ENCODE measurements around the gene RNF20. TPM values are rescaled to one million over a fixed set of nuclear protein-coding genes. Genes with fewer than 3 reads are reported as not detected.

Gene RNF20
- total RNA-seq, 1 experiment from 2014 or later: 37.6 TPM

DNA sequence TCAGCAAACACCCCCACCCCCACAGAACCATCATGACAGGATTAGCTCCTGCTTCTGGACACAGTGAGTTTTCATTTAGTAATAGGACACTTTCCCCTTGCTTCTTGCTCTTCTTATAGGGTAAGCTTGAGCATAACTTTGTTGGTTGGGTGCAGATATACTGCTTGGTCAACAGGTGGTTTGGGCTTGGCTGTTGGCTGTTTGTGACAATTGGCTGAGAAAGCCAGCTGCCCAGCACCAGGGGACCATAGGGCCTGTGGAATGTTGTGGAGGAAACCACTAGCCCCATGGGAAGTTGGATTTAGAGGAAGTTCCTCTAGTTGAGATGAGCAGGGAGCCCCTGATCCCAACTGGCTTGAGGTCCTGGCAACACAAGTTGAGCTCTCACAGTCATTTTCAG lies 30.6 kb downstream of the RNF20 start:
- intact Hi-C loops (cut with micrococcal nuclease): no loop called here
- ATAC-seq: no peak
- Histone ChIP-seq H3K4me3 (replicated peaks in 1 of 2; ENCODE audit: low read depth in 1 of 2, low read length in 2 of 2) (no peak overlapping the region), H3K4me1 (ENCODE audit: control insufficient read depth in 1 of 2, insufficient read depth in 2 of 2, low read length in 2 of 2) (no peaks in the 10 kb centered on the region), H3K4me2 (ENCODE audit: low read length) (no peak overlapping the region), H3K36me3 (ENCODE audit: control insufficient read depth in 1 of 2, insufficient read depth in 2 of 2, low read length in 2 of 2) (peaks cover 10 to 35% of the 10 kb centered on the region in 2 experiments), H3K9me2 (ENCODE audit: insufficient read depth) (no peaks in the 10 kb centered on the region), H3K27ac (ENCODE audit: low read depth, low read length) (no peak overlapping the region), H2AFZ (ENCODE audit: low read depth, low read length, poor library complexity, severe bottlenecking) (no peak overlapping the region), H3K27me3 (ENCODE audit: insufficient read depth, low read length) (no peaks in the 10 kb centered on the region), H4K20me1 (ENCODE audit: insufficient read depth) (no peaks in the 10 kb centered on the region), H3K79me2 (ENCODE audit: insufficient read depth, low read length) (no peaks in the 10 kb centered on the region), H3K9ac (ENCODE audit: low read length) (no peak overlapping the region), H3K9me3 (ENCODE audit: control insufficient read depth in 1 of 2, insufficient read depth in 1 of 2, low read depth in 1 of 2, low read length in 2 of 2) (no peaks in the 10 kb centered on the region)
- BruUV-seq (replicated peaks): no TSS peak
- ChIA-PET CTCF (interaction anchor here (1.6 kb wide), 1 partner anchor 105 kb away, joined by 4 read pairs; no protein-coding TSS in a partner anchor), POLR2A (no interaction called here), RAD21 (ENCODE audit: low non-redundant PET in 1 of 2, low total read pairs in 2 of 2, uncharacterized antibody in 2 of 2, unreplicated experiment in 2 of 2) (no interaction called here)
- TF ChIP-seq CBX3 (IDR thresholded peaks at IDR 0.05; ENCODE audit: low read depth) (no peak), SIN3A (IDR thresholded peaks at IDR 0.05; ENCODE audit: low read depth) (no peak)
- DNase-seq (ENCODE audit: low read depth, low spot score): no peak

DNA sequence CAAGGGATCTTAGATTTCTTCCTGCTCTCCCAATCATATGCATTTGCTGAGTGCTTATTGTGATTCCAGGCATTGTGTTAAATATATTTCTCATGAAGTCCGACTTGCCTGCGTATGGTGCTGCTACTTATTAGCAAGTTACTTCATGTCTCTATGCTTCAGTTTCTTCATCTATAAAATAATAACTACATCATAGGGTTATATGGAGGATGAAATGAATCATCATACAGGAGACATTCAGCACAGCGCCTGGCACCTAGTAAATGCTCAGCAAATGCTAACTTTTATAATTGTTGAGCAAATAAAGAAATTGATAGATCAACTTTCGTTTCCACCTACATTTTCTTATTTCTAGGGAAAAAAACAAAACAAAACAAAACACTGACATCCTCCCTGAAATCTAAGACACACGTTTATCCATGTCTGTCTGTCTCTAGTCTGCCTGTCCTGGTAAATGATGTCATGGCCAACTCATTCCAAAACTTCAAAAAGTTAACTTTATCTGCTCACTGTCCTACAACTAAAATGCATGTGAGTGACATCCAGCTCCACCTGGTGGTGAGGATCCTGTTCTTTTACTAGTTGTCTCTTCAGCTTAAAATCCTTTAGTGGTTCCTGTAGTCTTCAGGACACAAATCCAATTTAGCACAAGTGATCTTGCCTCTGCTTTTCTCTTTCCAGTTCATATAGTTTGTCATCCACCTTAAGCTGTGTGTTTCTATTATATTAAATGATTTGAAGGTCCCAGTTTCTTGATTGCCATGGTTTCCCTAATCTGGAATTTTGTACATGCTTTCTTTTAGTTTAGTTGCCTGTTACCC lies 33.5 kb downstream of the RNF20 start:
- ChIA-PET CTCF (interaction anchor here (1.0 to 1.8 kb wide), 4 partner anchors 9 to 118 kb away, joined by 3 to 12 read pairs (median 6); no protein-coding TSS in a partner anchor), RAD21 (ENCODE audit: low non-redundant PET in 1 of 2, low total read pairs in 2 of 2, uncharacterized antibody in 2 of 2, unreplicated experiment in 2 of 2) (interaction anchor here in 1 of 2 experiments (1.6 kb wide), 1 partner anchor 108 kb away, joined by 4 read pairs; no protein-coding TSS in a partner anchor), POLR2A (no interaction called here)
- no peaks in the 10 kb centered on the region for H4K20me1 ChIP-seq (ENCODE audit: insufficient read depth)
- H3K27me3 ChIP-seq (ENCODE audit: insufficient read depth, low read length): no peaks in the 10 kb centered on the region
- no TSS peak for BruUV-seq (replicated peaks)
- peaks cover 6 to 22% of the 10 kb centered on the region in 2 experiments; a peak in 3 of 4 replicates for H3K36me3 ChIP-seq (ENCODE audit: control insufficient read depth in 1 of 2, insufficient read depth in 2 of 2, low read length in 2 of 2)
- intact Hi-C loops (cut with micrococcal nuclease): loop anchor here (1.0 kb wide), 1 partner anchor 108 kb away; no protein-coding TSS in a partner anchor
- H2AFZ ChIP-seq (ENCODE audit: low read depth, low read length, poor library complexity, severe bottlenecking): no peak overlapping the region
- H3K9ac ChIP-seq (ENCODE audit: low read length): no peak overlapping the region
- H3K27ac ChIP-seq (ENCODE audit: low read depth, low read length): no peak overlapping the region
- H3K4me3 ChIP-seq (replicated peaks in 1 of 2; ENCODE audit: low read depth in 1 of 2, low read length in 2 of 2): no peak overlapping the region
- ATAC-seq (peak; percentile 82), DNase-seq (ENCODE audit: low read depth, low spot score) (peak; percentile 22)
- H3K9me3 ChIP-seq (ENCODE audit: control insufficient read depth in 1 of 2, insufficient read depth in 1 of 2, low read depth in 1 of 2, low read length in 2 of 2): no peaks in the 10 kb centered on the region
- no peaks in the 10 kb centered on the region for H3K4me1 ChIP-seq (ENCODE audit: control insufficient read depth in 1 of 2, insufficient read depth in 2 of 2, low read length in 2 of 2)
- TF ChIP-seq RAD21 (IDR thresholded peaks at IDR 0.05; ENCODE audit: low read depth) (peak; percentile 47; the same call in 1 of the 2 replicates), CEBPB (IDR thresholded peaks at IDR 0.05; ENCODE audit: low read depth) (no peak), ZFX (IDR thresholded peaks at IDR 0.05) (no peak), EZH2phosphoT487 (IDR thresholded peaks at IDR 0.05; ENCODE audit: borderline replicate concordance) (no peak)
- TF ChIP-seq, protein P1, sequence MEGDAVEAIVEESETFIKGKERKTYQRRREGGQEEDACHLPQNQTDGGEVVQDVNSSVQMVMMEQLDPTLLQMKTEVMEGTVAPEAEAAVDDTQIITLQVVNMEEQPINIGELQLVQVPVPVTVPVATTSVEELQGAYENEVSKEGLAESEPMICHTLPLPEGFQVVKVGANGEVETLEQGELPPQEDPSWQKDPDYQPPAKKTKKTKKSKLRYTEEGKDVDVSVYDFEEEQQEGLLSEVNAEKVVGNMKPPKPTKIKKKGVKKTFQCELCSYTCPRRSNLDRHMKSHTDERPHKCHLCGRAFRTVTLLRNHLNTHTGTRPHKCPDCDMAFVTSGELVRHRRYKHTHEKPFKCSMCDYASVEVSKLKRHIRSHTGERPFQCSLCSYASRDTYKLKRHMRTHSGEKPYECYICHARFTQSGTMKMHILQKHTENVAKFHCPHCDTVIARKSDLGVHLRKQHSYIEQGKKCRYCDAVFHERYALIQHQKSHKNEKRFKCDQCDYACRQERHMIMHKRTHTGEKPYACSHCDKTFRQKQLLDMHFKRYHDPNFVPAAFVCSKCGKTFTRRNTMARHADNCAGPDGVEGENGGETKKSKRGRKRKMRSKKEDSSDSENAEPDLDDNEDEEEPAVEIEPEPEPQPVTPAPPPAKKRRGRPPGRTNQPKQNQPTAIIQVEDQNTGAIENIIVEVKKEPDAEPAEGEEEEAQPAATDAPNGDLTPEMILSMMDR (IDR thresholded peaks at IDR 0.05 in 2 of 3, conservative IDR thresholded peaks at IDR 0.05 in 1 of 3; ENCODE audit: borderline replicate concordance in 1 of 3, insufficient read depth in 1 of 3, low read depth in 2 of 3, low read length in 2 of 3): peak; percentile 51 to 72 (median 64); a peak in 5 of 6 replicates
- H3K9me2 ChIP-seq (ENCODE audit: insufficient read depth): no peaks in the 10 kb centered on the region
- H3K79me2 ChIP-seq (ENCODE audit: insufficient read depth, low read length): no peaks in the 10 kb centered on the region
- H3K4me2 ChIP-seq (ENCODE audit: low read length): no peak overlapping the region
